ENCODE results near the gene GSTM3.
"Not testable (repeated sequence)": the region's sequence is repeated elsewhere in the genome, so short reads cannot be mapped to it uniquely, and the experiment has no call there.

GSTM3 gene

DNA sequence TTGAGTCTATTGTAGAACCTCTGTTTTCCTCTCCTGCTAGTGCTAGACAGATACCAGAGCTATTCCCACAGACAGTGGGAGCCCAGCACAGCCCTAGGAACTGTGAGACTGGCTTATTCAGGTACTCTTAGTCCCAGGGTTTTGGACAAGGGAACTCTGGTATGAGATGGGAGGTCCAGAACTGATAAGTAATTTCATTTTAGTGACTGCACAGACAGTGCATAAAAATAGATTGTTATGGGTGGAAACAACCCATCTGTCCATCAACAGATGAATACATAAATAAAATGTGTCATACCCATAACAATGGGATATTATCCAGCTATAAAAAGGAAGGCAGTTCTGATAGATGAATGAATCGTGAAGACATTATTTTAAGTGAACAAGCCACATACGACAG is 13.9 kb upstream of the GSTM3 start:
- peaks cover 18% of the 10 kb centered on the region for H3K27me3 Mint-ChIP-seq (ENCODE audit: low read depth, poor library complexity)
- peaks cover 5% of the 10 kb centered on the region for H3K9me3 Mint-ChIP-seq
- no peaks in the 10 kb centered on the region for H3K36me3 Mint-ChIP-seq (ENCODE audit: low read depth)
- TF ChIP-seq, protein P1, sequence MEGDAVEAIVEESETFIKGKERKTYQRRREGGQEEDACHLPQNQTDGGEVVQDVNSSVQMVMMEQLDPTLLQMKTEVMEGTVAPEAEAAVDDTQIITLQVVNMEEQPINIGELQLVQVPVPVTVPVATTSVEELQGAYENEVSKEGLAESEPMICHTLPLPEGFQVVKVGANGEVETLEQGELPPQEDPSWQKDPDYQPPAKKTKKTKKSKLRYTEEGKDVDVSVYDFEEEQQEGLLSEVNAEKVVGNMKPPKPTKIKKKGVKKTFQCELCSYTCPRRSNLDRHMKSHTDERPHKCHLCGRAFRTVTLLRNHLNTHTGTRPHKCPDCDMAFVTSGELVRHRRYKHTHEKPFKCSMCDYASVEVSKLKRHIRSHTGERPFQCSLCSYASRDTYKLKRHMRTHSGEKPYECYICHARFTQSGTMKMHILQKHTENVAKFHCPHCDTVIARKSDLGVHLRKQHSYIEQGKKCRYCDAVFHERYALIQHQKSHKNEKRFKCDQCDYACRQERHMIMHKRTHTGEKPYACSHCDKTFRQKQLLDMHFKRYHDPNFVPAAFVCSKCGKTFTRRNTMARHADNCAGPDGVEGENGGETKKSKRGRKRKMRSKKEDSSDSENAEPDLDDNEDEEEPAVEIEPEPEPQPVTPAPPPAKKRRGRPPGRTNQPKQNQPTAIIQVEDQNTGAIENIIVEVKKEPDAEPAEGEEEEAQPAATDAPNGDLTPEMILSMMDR (IDR thresholded peaks at IDR 0.05), result no peak
- H3K4me1 Mint-ChIP-seq, result no peaks in the 10 kb centered on the region
- no peak for DNase-seq
- no peak overlapping the region for H3K4me3 Mint-ChIP-seq
- no peak overlapping the region for H3K27ac Mint-ChIP-seq

DNA sequence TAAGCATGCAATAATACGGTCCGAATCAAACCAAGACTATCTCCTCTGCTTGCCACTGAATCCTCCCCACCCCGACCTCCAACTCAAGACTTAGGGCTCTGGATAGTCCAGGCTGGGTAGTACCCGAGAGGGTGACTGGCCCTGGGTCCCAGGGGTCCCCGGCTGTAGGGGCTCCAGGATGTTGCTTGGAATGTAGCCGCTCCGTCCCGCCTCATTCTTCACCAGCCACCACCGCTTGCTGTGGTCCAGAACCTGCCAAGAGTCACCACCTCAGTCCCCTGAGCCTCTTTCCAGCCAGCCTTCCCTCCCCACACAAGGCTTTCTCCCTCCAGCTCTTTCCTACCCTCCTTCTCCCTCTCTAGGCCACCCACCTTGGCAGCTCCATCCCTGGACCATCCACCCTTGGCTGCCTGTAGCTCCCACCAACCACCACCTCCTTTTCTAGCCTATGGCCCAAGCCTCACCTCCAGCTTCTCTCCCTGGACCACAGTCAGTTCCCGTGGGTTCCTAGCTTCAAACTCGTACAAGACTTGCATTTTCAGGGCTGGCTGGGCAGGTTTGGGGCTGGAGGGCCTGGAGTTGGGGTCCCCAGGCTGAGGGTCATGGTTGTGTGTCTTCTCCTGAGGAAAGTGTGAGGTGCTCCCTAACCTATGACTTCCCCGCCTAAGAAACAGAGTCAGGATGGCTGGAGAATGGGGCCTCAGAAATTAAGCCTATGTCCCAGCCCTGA is 10.9 kb upstream of the GSTM3 start:
- peaks cover 4% of the 10 kb centered on the region for H3K36me3 Mint-ChIP-seq (ENCODE audit: low read depth)
- no peak overlapping the region for H3K27ac Mint-ChIP-seq
- no peak overlapping the region for H3K4me3 Mint-ChIP-seq
- peaks cover 29% of the 10 kb centered on the region for H3K9me3 Mint-ChIP-seq
- no peak for DNase-seq
- TF ChIP-seq, protein P1 (IDR thresholded peaks at IDR 0.05), result no peak
- peaks cover 27% of the 10 kb centered on the region for H3K27me3 Mint-ChIP-seq (ENCODE audit: low read depth, poor library complexity)
- H3K4me1 Mint-ChIP-seq, result no peaks in the 10 kb centered on the region

DNA sequence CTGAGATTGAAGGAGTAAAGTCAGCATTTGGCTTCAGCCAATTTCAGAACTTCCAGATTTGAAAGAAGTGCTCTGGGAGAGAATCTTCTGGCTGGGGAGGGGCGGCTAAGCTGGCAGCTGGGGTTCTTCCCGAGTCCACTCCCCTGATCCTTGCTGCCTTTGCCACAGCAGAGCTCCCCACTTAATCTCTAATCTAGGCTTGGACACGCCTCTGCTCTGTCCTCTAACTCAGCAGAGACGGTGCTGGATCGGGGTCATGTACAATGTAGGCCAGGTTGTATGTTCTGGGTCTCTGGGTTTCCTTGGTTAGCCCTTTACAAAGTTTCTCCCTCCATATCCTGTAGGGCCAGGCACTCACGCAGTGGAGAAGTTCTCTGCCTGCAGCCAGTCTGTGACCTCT is 10.1 kb upstream of the GSTM3 start:
- no peak for DNase-seq
- Mint-ChIP-seq H3K36me3 (ENCODE audit: low read depth) (peaks cover 4% of the 10 kb centered on the region), H3K9me3 (peaks cover 32% of the 10 kb centered on the region), H3K4me3 (no peak overlapping the region), H3K27me3 (ENCODE audit: low read depth, poor library complexity) (peaks cover 27% of the 10 kb centered on the region), H3K4me1 (no peaks in the 10 kb centered on the region), H3K27ac (no peak overlapping the region)
- TF ChIP-seq, protein P1 (IDR thresholded peaks at IDR 0.05), result no peak

DNA sequence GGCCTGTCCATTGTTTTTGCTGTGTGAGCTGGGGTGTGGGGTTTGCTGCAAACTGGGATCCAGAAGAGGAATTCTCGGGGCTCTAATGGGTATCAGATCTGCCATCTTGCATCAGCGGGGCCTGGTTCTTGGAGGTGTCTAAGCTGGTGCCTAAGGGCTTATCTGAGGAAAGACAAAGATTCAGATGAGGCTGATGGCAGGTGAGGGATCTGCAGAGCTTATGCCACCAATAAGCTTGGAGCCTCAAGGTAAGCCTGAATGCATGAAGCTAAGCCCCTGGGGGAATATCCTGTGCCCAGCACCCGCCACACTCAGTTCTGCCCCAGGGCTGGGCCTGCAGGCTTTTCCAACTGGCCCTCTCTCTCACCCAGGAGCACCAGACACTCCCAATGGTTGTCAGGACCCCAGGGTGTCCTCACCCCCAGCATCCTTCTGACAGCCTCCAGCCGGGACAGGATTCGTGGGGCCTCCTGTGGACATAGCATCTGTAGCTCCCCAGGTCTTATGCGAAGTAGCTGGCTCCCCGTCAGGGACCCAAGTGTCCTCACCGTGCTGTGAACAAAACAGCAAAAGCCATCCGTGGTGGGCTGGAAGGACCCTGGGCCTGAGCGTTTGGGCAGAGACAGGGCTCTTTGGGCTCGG is 9.5 kb upstream of the GSTM3 start:
- H3K36me3 Mint-ChIP-seq (ENCODE audit: low read depth), result peaks cover 4% of the 10 kb centered on the region
- H3K27me3 Mint-ChIP-seq (ENCODE audit: low read depth, poor library complexity), result peaks cover 27% of the 10 kb centered on the region
- no peak for DNase-seq
- TF ChIP-seq, protein P1 (IDR thresholded peaks at IDR 0.05), result no peak
- H3K4me3 Mint-ChIP-seq, result no peak overlapping the region
- H3K4me1 Mint-ChIP-seq, result no peaks in the 10 kb centered on the region
- no peak overlapping the region for H3K27ac Mint-ChIP-seq
- peaks cover 34% of the 10 kb centered on the region for H3K9me3 Mint-ChIP-seq

DNA sequence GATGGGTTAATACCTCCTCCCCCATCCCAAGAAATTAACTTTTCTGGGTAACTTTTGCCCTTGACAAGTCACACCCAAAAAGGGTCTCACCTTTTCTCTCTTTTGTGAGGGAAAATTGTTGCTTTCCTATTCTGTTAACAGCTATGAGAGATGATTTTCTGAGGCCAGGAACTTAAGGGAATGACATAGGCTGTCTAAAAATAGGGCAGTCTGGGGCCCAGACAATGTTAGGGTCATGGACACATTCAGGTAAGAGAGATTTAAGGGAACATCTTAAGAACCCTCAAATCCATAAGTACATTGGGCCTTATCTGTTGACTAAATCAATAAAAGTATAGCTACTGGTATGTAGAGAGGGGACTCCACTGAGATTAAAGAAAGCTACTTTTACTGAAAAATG is 8.4 kb upstream of the GSTM3 start:
- Mint-ChIP-seq H3K4me3 (no peak overlapping the region), H3K27ac (no peak overlapping the region), H3K36me3 (ENCODE audit: low read depth) (peaks cover 4% of the 10 kb centered on the region), H3K9me3 (peaks cover 40% of the 10 kb centered on the region), H3K27me3 (ENCODE audit: low read depth, poor library complexity) (peaks cover 32% of the 10 kb centered on the region), H3K4me1 (no peaks in the 10 kb centered on the region)
- no peak for DNase-seq
- TF ChIP-seq, protein P1 (IDR thresholded peaks at IDR 0.05), result no peak

DNA sequence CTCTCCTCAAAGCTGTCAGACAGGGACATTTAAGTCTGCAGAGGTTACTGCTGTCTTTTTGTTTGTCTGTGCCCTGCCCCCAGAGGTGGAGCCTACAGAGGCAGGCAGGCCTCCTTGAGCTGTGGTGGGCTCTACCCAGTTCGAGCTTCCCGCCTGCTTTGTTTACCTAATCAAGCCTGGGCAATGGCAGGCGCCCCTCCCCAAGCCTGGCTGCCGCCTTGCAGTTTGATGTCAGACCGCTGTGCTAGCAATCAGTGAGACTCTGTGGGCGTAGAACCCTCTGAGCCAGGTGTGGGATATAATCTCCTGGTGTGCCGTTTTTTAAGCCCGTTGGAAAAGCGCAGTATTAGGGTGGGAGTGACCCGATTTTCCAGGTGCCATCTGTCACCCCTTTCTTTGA is 7.5 kb upstream of the GSTM3 start:
- not testable (repeated sequence) for H3K36me3 Mint-ChIP-seq (ENCODE audit: low read depth); DNase-seq; H3K4me3 Mint-ChIP-seq; H3K27ac Mint-ChIP-seq; H3K4me1 Mint-ChIP-seq
- Mint-ChIP-seq H3K9me3 (peaks cover 40% of the 10 kb centered on the region), H3K27me3 (ENCODE audit: low read depth, poor library complexity) (peaks cover 32% of the 10 kb centered on the region)

All from nephron progenitor cell (in vitro differentiated cells).